A673 (cell line): Measurements from ENCODE around the gene SYT8. TPM values are rescaled to one million over a fixed set of nuclear protein-coding genes. Genes with fewer than 3 reads are reported as not detected.

Experiments used
- BruUV-seq: library from RNA; stranded (reverse); fragments of 400-500 nt; replicated peaks from 2 replicates; lab custom pipeline; 2021; lab: Mats Ljungman, UMichigan
- CTCF ChIA-PET: fragments of 300-600 bp; sonication (Branson Sonifier 250); formaldehyde crosslinking; loops from one replicate; lab custom pipeline; 2022; ENCODE audit warnings: antibody characterized with exemption; lab: Charles Lee
- POLR2A ChIA-PET: fragments of 300-600 bp; sonication (Branson Sonifier 250); formaldehyde crosslinking; loops from one replicate; lab custom pipeline; 2022; ENCODE audit warnings: antibody characterized with exemption; ENCODE audit not compliant: low non-redundant PET; lab: Charles Lee
- DNase-seq: peaks from one replicate; pipeline ENCODE4 v3.0.0-alpha.2; 2015; ENCODE audit warnings: low spot score
- H3K27ac ChIP-seq: fragments of 200-600 bp; sonication (generic); 2 replicates; pipeline ENCODE4 v1.5.1; 2016; ENCODE audit warnings: mixed run types, low read depth, mild to moderate bottlenecking, mixed read lengths, antibody characterized with exemption, low read length; ENCODE audit not compliant: poor library complexity, severe bottlenecking
- H3K27me3 ChIP-seq: fragments of 200-600 bp; sonication (generic); replicated peaks from 2 replicates; pipeline ENCODE4 v1.6.1; 2017; ENCODE audit warnings: mixed run types, low read depth, mild to moderate bottlenecking, mixed read lengths, antibody characterized with exemption, low read length; ENCODE audit not compliant: insufficient read depth, poor library complexity
- H3K36me3 ChIP-seq: fragments of 200-600 bp; sonication (generic); 2 replicates; pipeline ENCODE4 v1.6.1; 2016; ENCODE audit warnings: mixed run types, mild to moderate bottlenecking, mixed read lengths, antibody characterized with exemption, low read length; ENCODE audit not compliant: insufficient read depth, poor library complexity, severe bottlenecking
- H3K4me1 ChIP-seq: fragments of 200-600 bp; sonication (generic); 2 replicates; pipeline ENCODE4 v1.6.1; 2017; ENCODE audit warnings: mixed run types, mild to moderate bottlenecking, mixed read lengths, antibody characterized with exemption, low read length; ENCODE audit not compliant: insufficient read depth, poor library complexity, severe bottlenecking
- H3K4me3 ChIP-seq: fragments of 200-600 bp; sonication (generic); 2 replicates; pipeline ENCODE4 v1.5.1; 2016; ENCODE audit warnings: low read depth, mixed run types, mild to moderate bottlenecking, mixed read lengths, low read length; ENCODE audit not compliant: poor library complexity, severe bottlenecking
- H3K9me3 ChIP-seq: fragments of 200-600 bp; sonication (generic); 2 replicates; pipeline ENCODE4 v1.6.1; 2016; ENCODE audit warnings: mixed run types, low read depth, mild to moderate bottlenecking, mixed read lengths, antibody characterized with exemption, low read length; ENCODE audit not compliant: poor library complexity, severe bottlenecking
- EZH2 ChIP-seq: fragments of 200-600 bp; sonication (generic); IDR thresholded peaks from 2 replicates; pipeline ENCODE4 v1.6.1; 2017; ENCODE audit warnings: borderline replicate concordance, low read depth, mild to moderate bottlenecking, mixed read lengths, antibody characterized with exemption, low read length; ENCODE audit not compliant: poor library complexity, severe bottlenecking
- intact Hi-C: fragments of 100-400 bp; cut with micrococcal nuclease; formaldehyde crosslinking; loops from one replicate; pipeline ENCODE4 v1.10.0; 2022; ENCODE audit not compliant: unreplicated experiment
- total RNA-seq: library from RNA; stranded (reverse); gene quantifications from 2 replicates; pipeline ENCODE4 v1.2.3, GENCODE V29; 2021
- TF ChIP-seq, protein P1 (sequence below): fragments of 300-800, 200-600 bp; sonication (generic); conservative IDR thresholded peaks from 2 replicates; pipeline ENCODE4 v1.5.1; 2017; ENCODE audit warnings: low read depth, mild to moderate bottlenecking, antibody characterized with exemption, low read length, moderate library complexity, mixed read lengths

Gene SYT8
- total RNA-seq, 1 experiment from 2014 or later = not detected

GRCh38 chr11:1863352-1864216, 28.8 kb downstream of the SYT8 start:
- no TSS peak for BruUV-seq
- peak; percentile 35 for DNase-seq
- Histone ChIP-seq H3K9me3 (no peaks in the 10 kb centered on the region), H3K4me1 (no peaks in the 10 kb centered on the region), H3K27ac (no peak overlapping the region), H3K36me3 (no peaks in the 10 kb centered on the region), H3K27me3 (peaks cover 50% of the 10 kb centered on the region), H3K4me3 (no peak overlapping the region)
- TF ChIP-seq, protein P1, sequence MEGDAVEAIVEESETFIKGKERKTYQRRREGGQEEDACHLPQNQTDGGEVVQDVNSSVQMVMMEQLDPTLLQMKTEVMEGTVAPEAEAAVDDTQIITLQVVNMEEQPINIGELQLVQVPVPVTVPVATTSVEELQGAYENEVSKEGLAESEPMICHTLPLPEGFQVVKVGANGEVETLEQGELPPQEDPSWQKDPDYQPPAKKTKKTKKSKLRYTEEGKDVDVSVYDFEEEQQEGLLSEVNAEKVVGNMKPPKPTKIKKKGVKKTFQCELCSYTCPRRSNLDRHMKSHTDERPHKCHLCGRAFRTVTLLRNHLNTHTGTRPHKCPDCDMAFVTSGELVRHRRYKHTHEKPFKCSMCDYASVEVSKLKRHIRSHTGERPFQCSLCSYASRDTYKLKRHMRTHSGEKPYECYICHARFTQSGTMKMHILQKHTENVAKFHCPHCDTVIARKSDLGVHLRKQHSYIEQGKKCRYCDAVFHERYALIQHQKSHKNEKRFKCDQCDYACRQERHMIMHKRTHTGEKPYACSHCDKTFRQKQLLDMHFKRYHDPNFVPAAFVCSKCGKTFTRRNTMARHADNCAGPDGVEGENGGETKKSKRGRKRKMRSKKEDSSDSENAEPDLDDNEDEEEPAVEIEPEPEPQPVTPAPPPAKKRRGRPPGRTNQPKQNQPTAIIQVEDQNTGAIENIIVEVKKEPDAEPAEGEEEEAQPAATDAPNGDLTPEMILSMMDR = no peak
- no peak for TF ChIP-seq EZH2
- intact Hi-C loops = no loop called here
- ChIA-PET CTCF (no interaction called here), POLR2A (no interaction called here)

GRCh38 chr11:1864231-1864630, 29.4 kb downstream of the SYT8 start:
- H3K9me3 ChIP-seq = no peaks in the 10 kb centered on the region
- POLR2A ChIA-PET = no interaction called here
- H3K27me3 ChIP-seq = peaks cover 56% of the 10 kb centered on the region
- CTCF ChIA-PET = no interaction called here
- no peaks in the 10 kb centered on the region for H3K36me3 ChIP-seq
- no peak overlapping the region for H3K27ac ChIP-seq
- no peak for DNase-seq
- TF ChIP-seq, protein P1 = no peak
- no peak for TF ChIP-seq EZH2
- intact Hi-C loops = no loop called here
- no peak overlapping the region for H3K4me3 ChIP-seq
- BruUV-seq = no TSS peak
- H3K4me1 ChIP-seq = no peaks in the 10 kb centered on the region

DNA sequence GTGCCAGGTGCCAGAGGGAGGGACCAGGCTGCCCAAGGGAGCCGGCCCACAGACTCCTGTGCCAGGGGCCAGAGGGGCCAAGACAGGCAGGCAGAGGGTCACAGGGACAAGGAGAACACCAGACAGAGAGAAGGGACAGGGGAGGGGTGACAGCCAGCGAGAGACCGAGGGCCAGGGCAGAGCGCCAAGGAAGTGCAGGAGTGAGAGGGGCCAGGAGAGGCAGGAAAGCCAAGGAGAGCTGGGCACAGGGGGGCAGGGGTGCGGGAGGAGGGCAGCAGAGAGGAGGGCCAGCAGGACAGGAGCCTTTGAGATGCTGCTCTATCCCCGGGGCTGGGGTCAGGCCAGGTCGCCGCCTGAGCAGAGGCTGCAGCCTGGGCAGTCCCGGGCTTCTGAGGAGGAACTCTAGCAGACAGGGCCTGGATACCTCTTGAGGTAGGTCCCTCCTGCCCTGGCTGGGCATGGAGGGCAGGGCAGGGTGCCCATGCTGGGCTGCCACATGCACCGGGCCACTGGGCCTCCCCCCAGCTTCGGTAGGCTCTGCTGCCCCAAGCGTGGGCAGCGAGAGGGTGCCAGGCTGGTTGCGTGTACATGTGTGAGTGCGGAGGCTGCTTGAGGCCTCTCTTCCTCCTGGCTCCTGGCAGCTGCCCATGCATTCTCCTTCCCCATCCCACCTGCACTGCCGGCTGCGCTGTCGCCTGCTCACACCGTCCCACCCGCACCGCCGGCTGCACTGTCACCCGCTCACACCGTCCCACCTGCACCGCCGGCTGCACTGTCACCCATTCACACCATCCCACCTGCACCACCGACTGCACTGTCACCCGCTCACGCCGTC, 30.3 kb downstream of the SYT8 start:
- no peak for DNase-seq
- no peaks in the 10 kb centered on the region for H3K4me1 ChIP-seq
- TF ChIP-seq, protein P1 = no peak
- TF ChIP-seq EZH2 = no peak
- H3K27ac ChIP-seq = no peak overlapping the region
- no peak overlapping the region for H3K4me3 ChIP-seq
- BruUV-seq = no TSS peak
- intact Hi-C loops = no loop called here
- no peaks in the 10 kb centered on the region for H3K9me3 ChIP-seq
- ChIA-PET POLR2A (no interaction called here), CTCF (no interaction called here)
- no peaks in the 10 kb centered on the region for H3K36me3 ChIP-seq
- H3K27me3 ChIP-seq = peaks cover 63% of the 10 kb centered on the region
